HG02981 (cell line): ENCODE results near the gene CXADR.
A peak's percentile ranks its signal among the peaks of the same experiment; 100 is the strongest.
"Not testable (repeated sequence)": the region's sequence is repeated elsewhere in the genome, so short reads cannot be mapped to it uniquely, and the experiment has no call there.

Experiments
- ATAC-seq: cut with Tn5 transposase; IDR thresholded peaks from one replicate; pipeline ENCODE4 v1.9.1; 2021; ENCODE audit warnings: mild to moderate bottlenecking, moderate library complexity; ENCODE audit not compliant: unreplicated experiment

CXADR gene

DNA sequence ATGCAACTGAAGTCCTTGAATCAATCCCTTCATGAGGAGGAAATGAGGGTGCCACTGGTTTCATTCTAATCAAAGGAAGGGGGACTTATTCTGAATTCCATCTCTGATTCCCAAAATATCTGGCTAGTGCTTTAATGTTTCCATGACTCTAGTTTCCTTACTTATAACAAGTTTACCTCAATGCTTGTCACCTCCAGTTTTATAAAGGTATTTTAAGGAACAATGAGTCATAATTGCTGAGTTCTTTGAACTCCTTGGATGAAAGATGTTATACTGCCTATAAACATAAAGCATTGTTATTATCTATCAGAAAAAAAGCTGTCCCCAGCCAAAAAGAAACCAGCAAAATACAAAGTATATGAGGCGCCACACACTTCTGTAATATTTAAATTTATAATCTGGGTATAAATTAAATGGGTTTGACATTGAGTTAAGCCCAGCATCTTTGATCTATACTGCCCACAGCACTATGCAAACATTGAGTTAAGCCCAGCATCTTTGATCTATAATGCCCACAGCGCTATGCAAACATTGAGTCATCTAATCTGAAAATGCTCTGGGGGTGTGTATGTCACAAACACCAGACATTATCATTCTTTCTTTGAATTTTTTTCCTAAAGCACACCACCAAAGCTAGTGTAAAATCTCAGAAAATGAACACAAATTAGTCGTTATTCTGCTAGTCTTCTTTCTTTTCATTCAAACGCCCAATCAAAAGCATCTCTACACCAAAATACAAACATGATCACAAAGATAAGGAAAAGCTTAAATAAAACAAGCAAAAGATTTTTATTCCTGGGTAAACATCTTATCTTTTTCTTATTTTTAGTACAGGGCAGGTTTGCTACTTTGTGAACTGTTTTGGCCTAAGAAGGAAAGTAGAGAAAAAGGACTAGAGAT lies 11.5 kb upstream of the CXADR start:
- no peak for ATAC-seq

DNA sequence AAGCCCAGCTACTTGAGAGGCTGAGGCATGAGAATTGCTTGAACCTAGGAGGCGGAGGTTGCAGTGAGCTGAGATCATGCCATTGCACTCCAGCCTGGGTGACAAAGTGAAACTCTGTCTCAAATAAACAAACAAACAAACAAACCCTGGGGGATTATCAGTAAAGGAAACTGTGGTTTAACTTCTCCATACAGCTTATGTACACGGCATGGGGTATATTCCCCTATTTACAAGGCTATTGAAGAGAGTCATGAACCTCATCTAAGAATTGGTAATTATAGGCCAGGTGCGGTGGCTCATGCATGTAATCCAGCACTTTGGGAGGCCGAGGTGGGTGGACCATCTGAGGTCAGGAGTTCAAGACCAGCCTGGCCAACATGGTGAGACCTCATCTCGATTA lies 9.9 kb upstream of the CXADR start:
- ATAC-seq, result not testable (repeated sequence)

GRCh38 chr21:17506951-17507350 lies 5.9 kb upstream of the CXADR start:
- no peak for ATAC-seq

- no peak for ATAC-seq
Observed at GRCh38 chr21:17507591-17507990, 5.3 kb upstream of the CXADR start.

DNA sequence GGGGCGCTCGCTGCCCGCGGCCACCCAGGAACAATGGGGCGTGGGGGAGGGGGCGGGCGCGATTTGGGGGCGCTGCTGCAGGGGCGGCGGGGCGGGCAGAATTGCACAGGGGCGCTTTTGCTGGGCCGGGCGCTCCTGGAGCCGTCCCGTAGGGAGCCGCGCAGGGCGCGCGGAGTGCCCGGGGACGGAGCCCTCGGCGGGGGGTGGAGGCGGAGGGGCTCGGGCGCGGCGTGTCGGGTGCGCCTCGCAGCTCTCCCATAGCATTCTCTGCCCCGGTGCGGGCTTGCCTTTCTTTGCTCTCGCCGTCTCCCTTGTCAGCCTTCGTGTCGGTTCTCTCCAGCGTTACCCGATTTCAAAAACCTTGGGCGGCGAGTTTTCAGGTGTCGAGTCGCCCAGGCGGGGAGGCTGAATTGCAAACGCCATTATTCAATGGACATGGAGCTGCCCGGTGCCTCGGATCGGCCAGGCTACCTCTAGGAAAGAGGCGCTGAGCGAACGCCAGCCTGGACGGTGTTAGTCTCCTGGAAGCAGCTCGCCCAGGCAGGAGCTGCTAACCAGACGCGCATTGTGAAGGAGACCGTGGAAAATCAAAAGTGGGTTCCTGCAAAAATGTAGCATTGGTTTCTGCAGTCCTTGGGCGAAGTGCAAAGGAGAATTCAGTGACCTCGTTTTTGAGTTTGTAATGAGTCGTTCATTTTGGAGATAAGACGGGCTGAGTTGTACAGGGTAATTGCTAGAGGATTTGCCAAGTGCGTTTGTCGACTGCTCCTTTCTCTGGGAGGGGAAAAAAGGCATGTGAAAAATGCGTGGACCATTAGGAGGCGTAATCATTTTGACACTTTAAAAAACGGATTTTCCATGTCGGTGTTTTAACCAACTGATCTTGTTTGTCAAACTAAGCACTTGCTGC lies 626 bp downstream of the CXADR start:
- peak; percentile 23 for ATAC-seq

DNA sequence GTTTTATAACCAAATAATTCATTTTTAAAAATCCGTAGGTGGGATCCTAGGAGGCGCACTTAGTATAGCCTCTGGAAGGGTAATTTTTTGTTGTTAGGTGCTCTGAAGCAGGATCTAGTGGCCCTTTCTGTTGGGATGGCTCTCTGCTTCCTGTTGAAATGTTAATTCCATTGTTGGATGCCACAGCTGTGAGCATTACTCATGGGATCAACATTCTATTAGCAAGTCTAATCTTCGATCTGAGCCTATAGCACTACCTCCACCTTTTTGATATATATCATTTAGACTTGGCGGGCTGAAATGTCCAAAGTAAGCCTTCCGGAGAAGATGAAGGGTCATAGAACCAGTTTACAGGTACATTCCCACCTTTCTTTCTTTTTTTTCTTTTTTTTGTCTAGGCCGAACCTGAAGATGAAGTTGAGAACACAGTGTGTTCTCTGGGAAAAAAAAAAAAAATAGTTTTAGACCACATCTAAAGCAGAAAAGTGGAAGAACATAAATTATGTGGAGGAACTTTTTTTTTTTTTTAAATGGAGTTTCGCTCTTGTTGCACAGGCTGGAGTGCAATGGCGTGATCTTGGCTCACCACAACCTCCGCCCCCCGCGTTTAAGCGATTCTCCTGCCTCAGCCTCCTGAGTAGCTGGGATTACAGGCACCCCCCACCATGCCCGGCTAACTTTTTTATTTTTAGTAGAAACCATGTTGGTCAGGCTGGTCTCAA lies 1.4 kb downstream of the CXADR start:
- no peak for ATAC-seq

DNA sequence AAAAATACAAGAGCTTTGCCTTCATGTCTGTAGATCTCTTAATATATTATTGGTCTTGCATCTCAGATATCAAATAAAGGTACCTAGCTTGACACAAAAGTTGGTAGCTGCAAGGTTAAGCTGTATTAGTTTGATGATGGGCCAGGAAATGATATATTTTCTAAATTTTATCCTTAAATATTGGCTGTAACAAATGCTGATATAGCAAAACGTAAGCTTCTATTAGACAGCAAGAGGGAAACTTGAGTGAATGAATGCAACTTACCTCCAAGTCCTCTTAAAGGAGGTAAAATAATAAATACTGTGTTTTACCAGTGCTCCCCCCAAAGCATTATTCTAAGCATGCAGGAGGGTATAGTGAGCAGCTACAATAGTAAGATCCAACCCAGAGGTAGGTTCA lies 4.2 kb downstream of the CXADR start:
- ATAC-seq, result not testable (repeated sequence)

DNA sequence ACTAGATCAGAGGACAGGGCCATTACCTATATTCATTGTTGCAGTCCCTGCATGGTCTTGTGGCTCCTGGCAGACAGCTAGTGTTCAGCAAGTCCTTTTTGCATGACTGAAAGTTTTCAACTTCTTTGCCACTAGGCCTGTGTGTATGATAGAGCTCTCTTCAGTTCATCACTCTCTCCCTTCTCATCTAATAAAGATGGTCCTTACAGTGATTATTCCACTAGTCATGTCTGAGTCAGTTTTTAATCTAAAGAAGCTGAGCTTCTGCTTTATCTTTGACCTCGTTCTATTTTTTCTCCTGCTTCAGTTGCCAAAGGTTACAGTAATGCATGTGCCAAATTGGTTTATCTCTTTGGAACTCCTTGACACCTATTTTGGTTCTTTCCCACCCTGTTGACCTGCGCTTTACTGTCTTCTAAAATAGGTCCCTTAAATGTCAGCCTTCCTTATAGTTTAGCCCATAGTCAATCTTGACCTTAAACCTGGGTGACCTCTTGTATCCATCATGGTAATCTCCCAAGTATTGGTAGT lies 6.4 kb downstream of the CXADR start:
- ATAC-seq, result no peak

- no peak for ATAC-seq
Observed at GRCh38 chr21:17519965-17520609, 7.2 kb downstream of the CXADR start.

- no peak for ATAC-seq
Observed at GRCh38 chr21:17523007-17523451, 10.2 kb downstream of the CXADR start.

- not testable (repeated sequence) for ATAC-seq
Observed at GRCh38 chr21:17523979-17524494, 11.2 kb downstream of the CXADR start.

- ATAC-seq, result no peak
Observed at GRCh38 chr21:17524635-17525034, 11.8 kb downstream of the CXADR start.

DNA sequence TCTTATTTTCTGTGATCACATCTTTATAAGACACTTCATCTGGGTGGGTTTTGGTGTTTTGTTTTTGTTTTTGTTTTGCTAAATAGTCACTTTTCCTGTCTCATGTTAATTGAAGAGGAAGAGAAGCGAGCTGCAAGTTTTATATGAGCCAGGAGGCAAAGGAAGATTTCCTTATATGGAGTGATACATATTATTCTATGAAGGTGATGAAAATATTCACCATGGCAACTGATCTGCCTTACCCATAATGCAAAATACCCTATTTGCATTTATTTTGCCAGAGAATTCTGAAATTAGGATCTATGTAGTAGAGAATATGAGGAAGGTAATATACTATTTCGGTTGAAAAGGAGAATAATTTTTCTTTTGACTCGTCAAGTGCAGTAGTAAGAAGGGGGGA lies 13.9 kb downstream of the CXADR start:
- ATAC-seq, result no peak

DNA sequence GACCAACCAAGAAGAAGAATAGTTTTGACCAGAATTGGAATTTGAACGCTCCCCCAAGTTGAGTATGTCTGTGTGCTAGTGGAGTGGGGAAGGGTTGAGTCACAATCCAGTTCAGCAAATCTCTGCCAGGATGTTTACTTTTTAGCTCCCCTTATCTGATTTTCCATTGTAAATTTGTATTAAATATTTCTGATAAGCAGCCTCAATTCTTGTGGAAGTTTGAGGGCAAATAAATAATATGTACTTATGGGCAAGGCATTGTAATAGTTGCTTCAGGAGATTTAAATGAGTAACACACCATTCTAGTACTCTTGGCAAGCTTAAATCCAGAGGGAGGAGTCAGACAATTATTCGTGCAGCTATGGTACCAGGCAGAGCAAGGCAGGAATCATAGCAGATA lies 14.4 kb downstream of the CXADR start:
- no peak for ATAC-seq

- ATAC-seq, result no peak
Observed at GRCh38 chr21:17527711-17528110, 14.9 kb downstream of the CXADR start.

GRCh38 chr21:17529648-17530047 lies 16.8 kb downstream of the CXADR start:
- no peak for ATAC-seq

DNA sequence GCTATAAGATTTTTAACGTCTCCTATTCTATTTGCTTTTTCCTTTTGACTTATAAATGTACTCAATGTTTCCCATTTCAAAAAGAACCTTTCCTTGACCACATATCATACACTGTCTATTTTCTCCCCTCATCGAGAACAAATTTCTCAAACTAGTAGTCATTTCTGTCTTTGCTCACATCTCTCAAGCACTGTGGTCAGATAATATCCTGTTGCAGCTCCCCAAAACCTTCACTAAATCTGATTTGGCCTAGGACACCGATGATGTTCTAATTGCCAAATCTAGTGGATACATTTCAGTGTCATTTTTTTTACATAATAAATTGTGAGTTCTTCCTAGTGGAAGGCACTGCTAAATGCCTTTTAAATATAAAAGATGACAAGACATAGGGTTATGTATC lies 19.4 kb downstream of the CXADR start:
- ATAC-seq, result no peak

GRCh38 chr21:17536381-17536780 lies 23.5 kb downstream of the CXADR start:
- ATAC-seq, result no peak

DNA sequence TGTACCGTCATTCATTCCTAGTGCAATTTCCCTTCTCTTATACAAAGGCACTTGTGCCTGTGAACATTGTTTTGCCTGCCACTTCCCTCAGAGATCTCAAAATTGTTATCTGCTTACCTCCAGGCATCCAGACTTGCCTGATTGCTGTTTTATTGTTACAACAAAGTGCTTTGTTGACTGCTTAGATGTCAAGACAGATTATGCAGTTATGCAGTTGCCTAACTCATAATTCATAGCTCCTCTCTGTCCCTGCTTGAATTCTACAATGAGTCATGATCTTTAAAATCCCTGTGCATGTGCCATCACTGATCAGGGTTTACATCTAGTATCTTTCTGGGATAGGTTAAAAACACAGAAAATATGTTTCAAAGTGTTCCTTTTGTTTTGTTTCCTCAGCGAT lies 24.5 kb downstream of the CXADR start:
- ATAC-seq, result no peak

DNA sequence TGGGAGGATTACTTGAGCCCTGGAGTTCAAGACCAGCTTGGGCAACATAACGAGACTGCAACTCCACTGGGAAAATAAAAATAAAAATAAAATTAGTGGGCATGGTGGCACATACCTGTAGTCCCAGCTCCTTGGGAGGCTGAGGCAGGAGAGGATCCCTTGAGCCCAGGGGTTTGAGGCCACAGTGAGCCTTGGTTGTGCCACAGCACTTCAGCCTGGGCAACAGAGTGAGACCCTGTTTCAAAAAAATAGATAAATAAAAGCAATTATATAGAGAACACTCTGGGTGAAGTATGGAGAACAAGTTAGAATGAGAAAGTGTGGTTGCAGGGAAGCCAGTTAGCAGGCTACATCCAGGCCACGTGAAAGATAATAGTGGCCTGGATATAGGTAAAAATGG lies 25.7 kb downstream of the CXADR start:
- no peak for ATAC-seq
